Activated naive CD8-positive, alpha-beta T cell (primary cell): Measurements from ENCODE around the gene ABI3BP.

Experiments
- H3K27ac Mint-ChIP-seq: one replicate; pipeline ENCODE4 v1.8.0; 2021; ENCODE audit warnings: mixed read lengths
- H3K27me3 Mint-ChIP-seq: one replicate; pipeline ENCODE4 v1.8.0; 2021; ENCODE audit warnings: mixed read lengths
- H3K36me3 Mint-ChIP-seq: one replicate; pipeline ENCODE4 v1.8.0; 2021; ENCODE audit warnings: mixed read lengths
- H3K4me1 Mint-ChIP-seq: one replicate; pipeline ENCODE4 v1.8.0; 2021; ENCODE audit warnings: low read depth, mixed read lengths
- H3K4me3 Mint-ChIP-seq: one replicate; pipeline ENCODE4 v1.8.0; 2021; ENCODE audit warnings: mild to moderate bottlenecking, mixed read lengths
- H3K9me3 Mint-ChIP-seq: one replicate; pipeline ENCODE4 v1.8.0; 2021; ENCODE audit warnings: low read depth, mixed read lengths

Gene ABI3BP

DNA sequence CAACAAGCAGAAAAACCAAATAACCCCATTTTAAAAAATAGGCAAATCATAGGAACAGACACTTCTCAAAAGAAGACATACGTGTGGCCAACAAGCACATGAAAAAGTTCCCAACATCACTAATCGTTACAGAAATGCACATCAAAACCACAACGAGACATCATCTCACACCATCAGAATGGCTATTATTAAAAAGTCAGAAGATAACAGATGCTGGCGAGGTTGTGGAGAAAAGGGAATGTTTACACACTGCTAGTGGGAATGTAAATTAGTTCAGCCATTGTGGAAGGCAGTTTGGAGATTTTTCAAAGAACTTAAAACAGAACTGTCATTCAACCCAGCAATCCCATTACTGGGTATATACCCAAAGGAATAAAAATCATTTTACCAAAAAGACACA, 60.7 kb downstream of the ABI3BP start:
- Mint-ChIP-seq H3K9me3 (no peaks in the 10 kb centered on the region), H3K27me3 (peaks cover 3% of the 10 kb centered on the region), H3K27ac (no peak overlapping the region), H3K4me1 (no peaks in the 10 kb centered on the region), H3K4me3 (no peak overlapping the region), H3K36me3 (no peaks in the 10 kb centered on the region)

DNA sequence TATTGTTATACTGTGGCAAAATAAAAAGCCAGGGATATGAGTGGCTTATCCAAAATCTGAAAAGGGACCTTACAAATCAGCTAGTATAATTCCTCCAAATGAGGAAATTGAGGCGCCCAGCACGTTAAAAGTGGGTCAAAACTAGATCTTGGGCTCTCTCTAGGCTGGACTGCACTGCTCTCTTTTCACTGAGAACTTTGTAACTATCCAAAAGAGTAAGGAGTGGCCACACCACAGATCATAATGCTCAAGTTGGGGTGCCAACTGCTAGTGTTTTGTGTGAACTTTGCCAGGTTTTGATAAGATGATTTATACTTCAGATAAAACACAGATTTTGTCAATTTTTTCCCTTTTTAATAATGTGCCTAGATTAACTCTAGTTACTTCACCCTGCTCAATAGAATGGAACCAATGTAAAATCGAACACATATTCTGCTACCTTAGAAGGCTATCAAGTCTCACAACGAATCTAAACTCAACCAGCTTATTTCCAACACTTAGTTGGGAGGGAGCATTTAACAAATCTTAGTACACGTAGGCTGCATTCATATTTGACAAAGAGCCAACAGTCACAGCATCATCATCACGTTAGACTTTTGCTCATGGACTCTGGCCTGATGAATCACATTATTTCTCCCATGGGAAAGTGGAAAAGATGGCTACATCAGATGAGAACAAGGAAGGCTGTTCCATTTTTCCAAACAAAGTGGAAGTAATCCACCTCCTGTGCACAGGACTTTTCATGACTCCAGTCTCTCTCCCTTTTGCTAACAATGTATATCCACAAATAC, 64.4 kb downstream of the ABI3BP start:
- no peaks in the 10 kb centered on the region for H3K4me1 Mint-ChIP-seq
- peaks cover 3% of the 10 kb centered on the region for H3K27me3 Mint-ChIP-seq
- no peaks in the 10 kb centered on the region for H3K36me3 Mint-ChIP-seq
- H3K9me3 Mint-ChIP-seq, result no peaks in the 10 kb centered on the region
- no peak overlapping the region for H3K27ac Mint-ChIP-seq
- no peak overlapping the region for H3K4me3 Mint-ChIP-seq

DNA sequence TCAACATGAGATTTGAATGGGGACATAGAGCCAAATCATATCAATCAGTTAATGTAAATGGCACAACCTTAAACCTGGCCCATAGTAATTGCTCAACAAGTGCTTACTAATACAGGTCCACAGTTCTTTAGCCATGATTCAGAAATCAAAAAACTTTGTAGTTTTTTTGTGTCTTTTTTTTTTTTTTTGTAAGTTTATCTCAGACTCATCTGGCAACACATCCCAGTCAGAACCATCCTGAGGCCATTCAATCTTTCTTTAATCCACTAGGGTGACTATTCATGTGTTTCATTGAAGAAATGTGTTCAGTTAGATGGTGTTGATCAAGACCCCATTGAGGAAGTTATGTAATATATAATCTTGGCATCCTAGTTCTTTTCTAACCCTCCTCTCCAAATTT, 65.4 kb downstream of the ABI3BP start:
- H3K27ac Mint-ChIP-seq, result no peak overlapping the region
- no peak overlapping the region for H3K4me3 Mint-ChIP-seq
- no peaks in the 10 kb centered on the region for H3K9me3 Mint-ChIP-seq
- H3K27me3 Mint-ChIP-seq, result peaks cover 6% of the 10 kb centered on the region
- no peaks in the 10 kb centered on the region for H3K36me3 Mint-ChIP-seq
- H3K4me1 Mint-ChIP-seq, result no peaks in the 10 kb centered on the region

DNA sequence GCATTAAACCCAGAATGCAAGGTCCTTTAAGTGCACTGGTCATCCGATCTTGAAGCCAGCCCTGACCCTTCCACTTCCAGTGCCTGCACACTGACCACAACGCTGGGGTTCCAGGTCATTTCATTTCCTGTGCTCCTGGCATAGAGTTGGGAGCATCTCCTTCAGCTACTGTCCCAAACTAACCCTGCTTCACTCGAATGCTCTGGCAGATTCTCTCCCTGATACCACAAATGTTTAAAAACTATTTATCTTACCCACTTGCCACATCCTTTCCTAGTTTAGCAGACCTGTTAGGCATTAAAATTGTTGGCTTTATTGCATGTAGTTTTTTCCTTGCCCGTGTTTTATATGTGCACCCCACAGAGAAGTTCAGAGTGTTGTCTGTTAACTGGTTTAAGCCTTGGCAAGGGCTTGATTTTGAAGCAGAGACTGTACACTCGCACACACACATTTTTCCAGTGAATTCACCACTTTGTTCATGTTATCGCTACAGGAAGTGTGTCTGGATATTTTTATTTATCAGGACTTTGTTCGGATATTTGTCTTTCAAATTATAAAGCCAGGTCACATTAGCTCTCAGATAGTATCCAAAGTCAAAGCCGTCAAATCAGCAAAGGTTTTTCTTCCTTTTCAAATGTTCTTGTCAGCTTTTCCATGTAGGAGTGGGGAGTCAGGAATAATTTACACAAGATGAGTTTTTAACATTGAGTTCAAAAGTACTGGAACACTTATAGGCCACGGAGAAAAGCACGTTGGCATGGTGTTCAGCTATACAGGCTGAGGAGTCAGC, 77.3 kb downstream of the ABI3BP start:
- no peaks in the 10 kb centered on the region for H3K36me3 Mint-ChIP-seq
- no peak overlapping the region for H3K4me3 Mint-ChIP-seq
- H3K4me1 Mint-ChIP-seq, result no peaks in the 10 kb centered on the region
- no peaks in the 10 kb centered on the region for H3K9me3 Mint-ChIP-seq
- H3K27ac Mint-ChIP-seq, result no peak overlapping the region
- peaks cover 7% of the 10 kb centered on the region for H3K27me3 Mint-ChIP-seq

DNA sequence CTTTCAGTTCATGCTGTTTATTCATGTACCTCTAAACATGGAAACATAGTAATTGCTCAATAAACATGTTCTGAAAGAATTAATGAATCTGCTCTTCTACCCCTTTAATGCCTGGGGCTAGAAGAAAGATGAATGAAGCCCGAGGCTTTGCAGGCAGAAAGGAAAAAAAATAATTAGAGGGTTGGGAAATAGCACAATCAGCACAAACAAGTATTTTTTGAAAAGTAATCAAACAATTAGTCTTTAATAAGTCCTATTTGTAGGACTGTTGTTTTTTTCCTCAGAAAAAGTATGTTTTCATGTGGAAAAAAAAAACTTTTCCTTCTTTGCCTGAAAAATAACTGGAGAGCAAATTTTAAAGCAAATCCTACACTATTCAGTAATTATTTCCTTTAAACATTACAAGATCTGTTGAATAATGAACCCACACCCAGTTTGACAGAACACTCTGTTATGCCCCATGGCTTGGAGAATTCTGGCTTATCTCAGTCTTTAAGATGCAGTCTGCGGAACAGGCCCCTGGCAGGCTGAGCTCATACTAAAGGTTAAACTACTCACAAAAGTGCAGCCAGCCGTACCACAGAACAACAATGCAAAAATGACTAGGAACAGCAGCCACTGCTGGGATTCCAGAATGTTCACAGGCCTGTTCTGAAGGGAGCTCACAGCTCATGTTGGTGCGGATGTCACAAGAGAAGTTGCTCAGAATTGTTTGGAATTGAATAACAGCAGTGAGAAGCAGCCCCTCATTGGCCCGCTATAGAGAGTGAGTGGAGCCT, 79.2 kb downstream of the ABI3BP start:
- Mint-ChIP-seq H3K27me3 (peaks cover 7% of the 10 kb centered on the region), H3K4me1 (no peaks in the 10 kb centered on the region), H3K4me3 (no peak overlapping the region), H3K27ac (no peak overlapping the region), H3K36me3 (no peaks in the 10 kb centered on the region), H3K9me3 (no peaks in the 10 kb centered on the region)

DNA sequence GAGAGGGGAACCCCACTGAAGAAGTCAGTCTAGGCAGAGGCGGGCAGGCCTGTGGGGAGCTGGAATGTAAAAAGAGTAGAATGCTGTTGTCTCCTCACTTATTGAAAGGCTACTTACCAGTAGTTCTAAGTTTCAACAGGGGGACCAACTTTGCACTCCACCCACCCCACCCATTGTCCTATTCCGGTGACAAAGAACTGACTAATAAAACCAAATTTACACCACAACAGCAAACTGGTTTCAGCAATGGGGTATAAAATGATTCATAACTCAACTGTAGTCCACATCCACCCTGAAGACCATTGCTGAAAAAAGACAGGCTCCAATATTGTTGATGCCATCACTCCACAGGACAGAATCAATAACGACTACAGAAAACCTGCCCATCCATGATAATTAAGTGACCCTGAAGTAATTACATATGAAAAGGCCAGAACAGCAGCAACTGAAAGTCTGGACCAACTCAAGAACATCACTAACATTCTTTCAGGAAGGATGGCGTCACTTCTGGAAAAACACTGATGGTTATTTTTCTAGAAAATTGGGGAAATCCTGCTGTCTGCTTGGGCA, 80.2 kb downstream of the ABI3BP start:
- no peaks in the 10 kb centered on the region for H3K36me3 Mint-ChIP-seq
- no peak overlapping the region for H3K4me3 Mint-ChIP-seq
- H3K27ac Mint-ChIP-seq, result no peak overlapping the region
- H3K9me3 Mint-ChIP-seq, result no peaks in the 10 kb centered on the region
- H3K27me3 Mint-ChIP-seq, result peaks cover 7% of the 10 kb centered on the region
- no peaks in the 10 kb centered on the region for H3K4me1 Mint-ChIP-seq

DNA sequence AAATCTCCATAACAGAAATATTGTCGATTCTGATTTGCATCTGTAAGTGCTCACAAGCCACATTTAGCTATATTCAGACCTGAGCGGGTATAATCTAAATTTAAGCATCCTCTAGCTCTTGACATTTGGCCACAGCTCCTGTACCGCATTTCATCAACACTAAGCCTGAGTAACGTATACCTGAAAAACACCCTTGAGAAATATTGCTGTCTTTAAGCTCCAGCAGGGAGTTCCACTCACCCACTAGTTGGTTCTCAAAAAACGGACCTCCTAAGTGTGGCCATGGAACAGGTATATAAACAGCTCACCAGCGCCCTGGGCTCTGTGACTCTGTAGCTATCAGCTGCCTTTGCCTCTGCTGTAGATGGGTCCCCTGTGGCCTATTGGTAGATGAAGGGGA, 80.7 kb downstream of the ABI3BP start:
- no peak overlapping the region for H3K4me3 Mint-ChIP-seq
- H3K4me1 Mint-ChIP-seq, result no peaks in the 10 kb centered on the region
- H3K36me3 Mint-ChIP-seq, result no peaks in the 10 kb centered on the region
- H3K27me3 Mint-ChIP-seq, result peaks cover 7% of the 10 kb centered on the region
- no peak overlapping the region for H3K27ac Mint-ChIP-seq
- H3K9me3 Mint-ChIP-seq, result no peaks in the 10 kb centered on the region

DNA sequence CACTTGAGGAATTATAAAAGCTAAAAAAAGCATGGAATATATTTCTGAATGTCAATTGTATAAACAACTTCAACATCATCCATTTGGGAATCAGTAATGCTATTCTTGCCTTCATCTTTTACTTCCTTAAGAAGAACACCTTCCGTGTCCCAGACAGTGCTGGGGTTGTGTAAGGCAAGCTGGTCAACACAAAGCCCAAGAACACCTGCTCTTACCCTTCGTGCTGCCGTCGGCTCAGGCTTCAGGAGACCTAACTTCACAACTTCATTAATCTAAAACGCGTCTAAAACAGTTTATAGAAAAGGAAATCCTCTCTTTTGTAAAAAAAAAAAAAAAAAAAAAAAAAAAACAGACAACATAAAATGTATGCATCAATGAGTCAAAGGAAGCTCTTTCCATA, 81.3 kb downstream of the ABI3BP start:
- Mint-ChIP-seq H3K9me3 (no peaks in the 10 kb centered on the region), H3K27ac (no peak overlapping the region), H3K4me1 (no peaks in the 10 kb centered on the region), H3K36me3 (no peaks in the 10 kb centered on the region), H3K27me3 (peaks cover 7% of the 10 kb centered on the region), H3K4me3 (no peak overlapping the region)

DNA sequence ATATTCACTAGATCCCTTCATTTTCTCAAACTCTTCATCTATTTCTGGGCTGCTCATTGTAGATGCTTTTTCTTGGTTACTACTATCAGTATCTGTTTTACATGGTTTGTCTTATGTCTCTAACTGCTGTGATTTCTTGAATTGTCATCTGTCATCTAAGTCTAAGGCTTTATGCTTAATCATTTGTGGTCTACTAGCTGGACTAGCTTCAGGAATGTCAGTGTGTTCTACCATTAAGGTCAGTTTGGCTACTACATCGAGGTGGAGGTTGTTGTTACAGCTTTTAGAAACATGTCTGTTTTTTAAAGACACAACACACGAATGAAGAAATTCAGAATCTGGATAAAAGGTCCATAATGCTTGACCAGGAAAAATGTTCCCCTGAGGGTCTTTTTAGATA, 82.2 kb downstream of the ABI3BP start:
- peaks cover 6% of the 10 kb centered on the region for H3K27me3 Mint-ChIP-seq
- H3K9me3 Mint-ChIP-seq, result no peaks in the 10 kb centered on the region
- H3K4me3 Mint-ChIP-seq, result no peak overlapping the region
- H3K27ac Mint-ChIP-seq, result no peak overlapping the region
- no peaks in the 10 kb centered on the region for H3K4me1 Mint-ChIP-seq
- H3K36me3 Mint-ChIP-seq, result no peaks in the 10 kb centered on the region

DNA sequence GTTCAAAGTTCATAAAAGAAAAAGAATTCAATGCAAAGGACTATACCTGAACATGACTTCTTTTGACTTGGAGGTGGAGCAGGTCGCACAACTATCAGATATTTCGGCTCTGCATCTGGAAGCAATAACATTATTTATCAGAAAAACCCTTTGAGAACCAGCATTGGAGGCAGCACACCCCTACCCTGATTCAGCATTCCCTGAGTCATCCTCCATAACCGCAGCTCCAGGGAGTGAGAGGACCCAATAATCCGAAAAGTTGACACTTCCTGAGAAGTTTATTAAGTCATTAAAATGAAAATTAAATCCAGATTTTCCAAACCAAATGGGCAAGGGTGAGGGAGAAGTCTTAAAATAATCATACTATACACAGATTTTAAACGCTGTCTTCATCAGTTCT, 90.6 kb downstream of the ABI3BP start:
- no peaks in the 10 kb centered on the region for H3K36me3 Mint-ChIP-seq
- no peak overlapping the region for H3K4me3 Mint-ChIP-seq
- peaks cover 2% of the 10 kb centered on the region for H3K27me3 Mint-ChIP-seq
- H3K27ac Mint-ChIP-seq, result no peak overlapping the region
- H3K9me3 Mint-ChIP-seq, result no peaks in the 10 kb centered on the region
- H3K4me1 Mint-ChIP-seq, result no peaks in the 10 kb centered on the region

DNA sequence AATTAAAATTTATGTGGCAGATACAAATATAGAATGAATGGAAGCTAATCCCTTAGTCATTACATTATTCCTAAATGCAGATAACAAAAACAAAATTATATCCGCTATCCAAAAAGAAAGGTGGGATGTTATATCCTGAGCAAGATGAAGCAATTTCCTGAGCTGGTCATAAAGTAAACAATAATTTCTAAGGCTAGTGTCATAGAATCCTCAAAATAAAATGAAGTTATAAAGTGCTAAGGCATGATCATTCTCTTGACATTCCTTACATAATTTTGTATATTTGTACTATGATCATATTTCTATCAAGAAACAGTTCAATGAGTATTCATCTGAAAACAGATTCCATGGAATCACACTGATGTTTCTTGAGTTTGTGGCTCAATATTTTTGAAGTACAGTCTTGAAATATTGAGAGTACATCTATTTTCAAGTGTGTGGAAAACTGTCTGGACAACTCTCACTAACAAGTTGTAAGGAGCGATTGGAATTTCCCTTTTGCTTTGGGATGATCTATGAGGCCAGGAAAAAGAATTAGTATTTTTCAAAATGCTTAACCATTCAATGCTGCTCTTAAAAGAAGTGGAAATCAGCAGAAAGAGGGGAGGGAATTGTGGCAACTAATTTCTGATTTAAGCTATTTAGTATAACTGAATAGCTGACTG, 92.4 kb downstream of the ABI3BP start:
- Mint-ChIP-seq H3K4me1 (no peaks in the 10 kb centered on the region), H3K36me3 (no peaks in the 10 kb centered on the region), H3K27me3 (peaks cover 2% of the 10 kb centered on the region), H3K9me3 (no peaks in the 10 kb centered on the region), H3K4me3 (no peak overlapping the region), H3K27ac (no peak overlapping the region)

DNA sequence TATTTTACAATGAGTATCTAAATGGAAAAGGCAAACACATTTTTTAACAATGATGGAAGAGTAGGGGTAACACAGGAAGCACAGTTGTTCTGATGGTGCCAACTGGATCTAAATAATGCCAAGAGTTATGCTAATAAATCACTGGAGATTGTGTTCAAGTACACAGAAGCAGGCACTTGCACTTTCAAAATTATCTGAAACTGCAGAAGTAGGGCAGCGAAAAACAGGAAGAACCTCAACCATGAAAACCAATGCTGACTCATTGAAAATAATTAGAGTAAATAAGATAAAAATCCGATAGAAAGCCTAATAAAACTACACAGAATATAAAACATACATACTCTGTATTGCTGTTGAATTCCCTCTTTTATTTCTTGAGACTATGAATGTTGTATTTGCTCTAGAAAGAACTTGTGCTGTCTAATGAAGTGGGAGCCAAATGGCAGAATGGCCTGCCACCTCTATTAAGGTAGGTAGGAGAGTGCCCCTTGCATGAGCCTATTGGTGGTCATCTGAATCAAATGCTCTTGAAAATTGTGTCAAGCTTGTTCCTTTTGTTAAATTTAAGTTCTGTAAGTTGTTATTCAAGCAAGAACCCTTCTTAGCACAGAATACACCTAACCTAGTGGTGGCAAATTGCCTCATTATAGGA, 93.7 kb downstream of the ABI3BP start:
- no peaks in the 10 kb centered on the region for H3K36me3 Mint-ChIP-seq
- H3K4me3 Mint-ChIP-seq, result no peak overlapping the region
- H3K27me3 Mint-ChIP-seq, result peaks cover 2% of the 10 kb centered on the region
- no peaks in the 10 kb centered on the region for H3K4me1 Mint-ChIP-seq
- H3K9me3 Mint-ChIP-seq, result no peaks in the 10 kb centered on the region
- no peak overlapping the region for H3K27ac Mint-ChIP-seq

DNA sequence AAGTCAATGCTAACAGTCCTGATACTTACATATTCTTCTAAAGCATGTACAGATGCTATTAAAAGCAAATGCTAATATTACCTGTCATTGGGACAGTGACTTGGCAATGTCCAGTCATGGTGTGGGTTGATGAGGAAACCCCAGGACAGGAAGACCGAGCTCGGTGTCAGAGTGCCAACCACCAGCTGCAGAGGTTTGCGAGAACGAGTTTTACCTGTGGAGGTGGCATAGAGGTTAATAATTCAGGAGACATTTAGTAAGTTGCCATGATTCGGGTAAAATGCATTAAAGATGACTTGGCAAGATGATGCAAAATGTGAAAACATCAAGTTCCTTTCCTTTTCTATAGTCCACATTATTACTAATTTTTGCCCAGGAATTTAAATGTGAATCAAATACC, 94.5 kb downstream of the ABI3BP start:
- Mint-ChIP-seq H3K4me3 (no peak overlapping the region), H3K27ac (no peak overlapping the region), H3K9me3 (no peaks in the 10 kb centered on the region), H3K27me3 (peaks cover 8% of the 10 kb centered on the region), H3K4me1 (no peaks in the 10 kb centered on the region), H3K36me3 (no peaks in the 10 kb centered on the region)

DNA sequence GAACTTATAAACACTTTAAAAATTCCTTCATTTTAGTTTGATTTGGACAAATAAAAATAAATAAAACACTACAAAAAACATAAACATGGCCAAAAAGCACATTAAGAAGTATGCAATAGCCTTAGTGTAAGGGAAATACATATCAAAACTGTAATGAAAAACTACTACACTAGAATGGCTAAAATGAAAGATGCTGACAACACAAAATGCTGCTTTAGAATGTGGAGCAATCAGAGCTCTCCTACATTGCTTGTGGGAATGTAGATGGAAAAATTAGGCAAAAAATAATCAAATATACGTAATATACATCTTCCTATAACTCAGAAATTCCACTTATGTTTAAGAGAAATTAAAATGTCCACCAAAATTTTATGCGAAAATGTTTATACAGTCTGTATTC, 96.2 kb downstream of the ABI3BP start:
- Mint-ChIP-seq H3K27me3 (peaks cover 12% of the 10 kb centered on the region), H3K27ac (no peak overlapping the region), H3K9me3 (no peaks in the 10 kb centered on the region), H3K36me3 (no peaks in the 10 kb centered on the region), H3K4me1 (no peaks in the 10 kb centered on the region), H3K4me3 (no peak overlapping the region)
